GM21390 (cell line): ENCODE results near the gene TAC3.
"Not testable (repeated sequence)": the region's sequence is repeated elsewhere in the genome, so short reads cannot be mapped to it uniquely, and the experiment has no call there.

Source experiments
- ATAC-seq: cut with Tn5 transposase; IDR thresholded peaks from one replicate; pipeline ENCODE4 v1.9.1; 2021; ENCODE audit not compliant: unreplicated experiment

TAC3 gene

DNA sequence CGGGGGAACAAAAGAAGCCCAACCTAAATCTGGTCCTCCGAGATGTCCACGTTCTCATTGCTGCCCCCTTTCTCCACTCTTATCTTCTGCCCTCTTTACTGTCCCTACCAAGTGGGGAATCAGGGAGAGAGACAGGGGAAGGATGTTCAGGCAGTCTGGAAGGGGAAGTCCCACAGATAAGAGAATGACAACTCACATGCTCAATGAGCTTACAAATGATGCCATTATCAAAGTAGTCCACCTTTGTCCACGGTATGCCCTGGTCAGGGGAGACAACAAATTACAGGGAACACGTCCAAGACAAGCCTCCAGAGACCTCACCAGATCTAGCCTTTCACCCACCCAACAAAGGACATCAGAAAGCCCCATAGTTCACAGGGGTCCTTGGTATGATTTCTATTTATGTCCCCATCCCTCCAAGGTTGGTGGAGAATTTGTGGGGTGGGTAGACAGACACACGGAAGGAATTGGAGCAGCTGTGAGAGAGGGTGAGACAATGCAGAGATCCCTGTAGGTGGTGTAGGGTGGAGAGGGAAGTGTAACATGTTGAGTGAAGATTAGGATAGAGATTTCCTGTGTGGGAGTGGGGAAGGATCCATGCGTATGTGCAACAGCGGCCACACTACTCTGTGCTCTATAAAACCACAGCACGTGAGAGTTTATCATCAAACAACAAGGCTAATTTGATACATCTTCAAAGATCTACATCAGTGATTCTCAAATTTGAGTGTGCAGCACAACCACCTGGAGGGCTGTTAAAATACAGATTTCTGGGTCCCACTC lies 22.9 kb upstream of the TAC3 start:
- no peak for ATAC-seq

DNA sequence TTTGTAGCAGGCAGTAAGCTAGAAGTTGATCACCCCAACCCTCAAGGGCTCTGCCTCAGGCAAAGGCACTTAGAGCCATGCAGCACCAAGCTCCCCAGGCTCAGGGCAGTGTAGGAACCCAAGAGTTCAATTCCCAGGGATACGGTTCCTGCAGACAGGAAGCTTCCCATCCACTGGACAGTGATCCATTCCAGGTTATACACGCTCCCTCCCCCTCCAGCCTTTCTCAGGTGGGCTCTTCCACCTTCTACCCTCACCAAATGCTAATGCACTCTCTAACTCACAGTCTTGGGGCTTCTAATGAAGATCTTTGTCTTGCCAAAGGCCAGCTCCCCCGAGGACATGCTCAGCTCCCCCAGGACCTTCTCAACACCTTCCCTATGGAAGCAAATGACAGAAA lies 20.9 kb upstream of the TAC3 start:
- ATAC-seq: no peak

DNA sequence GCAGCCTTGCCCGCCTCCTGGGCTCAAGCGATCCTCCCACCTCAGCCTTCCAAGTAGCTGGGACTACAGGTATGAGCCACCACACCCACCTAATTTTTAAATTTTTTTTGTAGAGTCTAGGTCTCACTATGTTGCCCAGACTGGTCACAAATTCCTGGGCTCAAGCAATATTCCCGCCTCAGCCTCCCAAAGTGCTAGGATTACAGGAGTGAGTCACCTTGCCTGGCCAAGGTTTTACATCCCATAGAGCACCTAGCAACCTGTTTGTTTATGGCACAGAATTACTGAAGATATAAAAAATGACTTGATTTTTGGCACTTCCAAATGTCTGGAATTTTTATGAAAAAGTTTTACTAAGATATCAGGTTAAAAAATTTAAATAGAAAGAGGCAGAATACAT lies 17.1 kb upstream of the TAC3 start:
- no peak for ATAC-seq

DNA sequence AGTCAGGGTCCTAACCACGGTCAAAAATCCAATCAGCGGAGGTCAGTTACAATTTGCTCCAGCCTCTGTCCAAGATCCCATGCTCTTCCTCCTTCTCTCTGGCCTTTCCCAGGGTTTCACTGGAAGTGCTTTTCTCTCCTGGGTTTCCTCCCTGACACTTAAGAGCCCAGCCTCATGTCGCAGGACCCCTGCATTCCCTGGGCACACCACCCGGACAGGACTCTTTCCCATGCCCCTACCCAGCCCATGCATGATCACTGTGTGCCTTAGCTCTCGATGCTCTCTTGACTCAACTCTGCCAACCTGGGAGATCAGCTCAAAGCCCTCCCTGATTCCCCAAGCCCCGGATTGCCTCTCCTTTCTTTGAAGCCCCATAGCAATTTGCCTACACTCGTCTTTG lies 15.5 kb upstream of the TAC3 start:
- no peak for ATAC-seq

DNA sequence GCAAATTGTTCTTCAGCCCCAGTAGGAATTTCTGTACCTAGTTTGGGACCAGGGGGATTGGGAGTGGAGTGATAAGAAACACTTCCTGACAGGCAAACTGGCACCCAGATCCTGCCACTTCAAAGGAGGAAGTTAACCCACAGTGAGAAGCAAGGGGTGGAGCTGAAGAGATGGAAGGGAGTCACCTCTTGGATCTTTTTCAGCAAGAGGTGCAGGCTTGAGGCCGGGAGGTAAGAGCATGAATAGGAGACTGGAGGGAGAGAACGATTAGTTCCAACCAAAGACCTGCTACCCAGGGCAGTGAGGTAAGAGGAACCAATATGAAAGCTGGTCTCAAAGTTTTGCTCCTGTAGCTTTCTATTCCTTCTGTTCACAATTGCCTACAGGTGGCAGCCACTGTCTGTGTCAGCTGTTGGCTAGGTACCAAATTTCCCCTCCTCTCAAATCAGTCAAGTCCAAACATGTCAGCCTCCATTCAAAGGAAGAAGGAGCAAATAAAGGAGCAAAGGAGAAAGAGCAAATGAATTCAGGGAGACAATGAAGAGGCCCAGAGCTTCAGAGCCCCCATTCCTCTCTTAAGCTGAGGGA lies 14.9 kb upstream of the TAC3 start:
- no peak for ATAC-seq

DNA sequence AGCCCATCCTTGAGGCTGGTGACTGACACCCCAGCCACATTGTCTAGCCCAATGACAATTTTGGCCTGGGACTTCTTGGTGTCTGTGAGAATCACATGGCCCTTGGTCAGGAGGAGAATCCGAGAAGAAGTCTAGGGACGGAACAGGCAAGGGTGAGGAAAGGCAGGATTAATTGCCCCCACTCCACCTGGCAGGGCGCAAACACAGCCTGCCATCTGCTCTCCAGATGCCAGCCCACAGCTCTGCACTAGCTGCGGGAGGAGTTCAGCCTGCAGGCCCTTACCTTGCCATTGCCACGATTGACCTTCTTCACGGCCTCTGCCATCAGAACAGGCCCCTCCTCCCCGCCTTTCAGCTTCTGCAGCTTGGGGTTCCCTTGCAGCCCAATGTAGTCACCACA lies 13.1 kb upstream of the TAC3 start:
- no peak for ATAC-seq

DNA sequence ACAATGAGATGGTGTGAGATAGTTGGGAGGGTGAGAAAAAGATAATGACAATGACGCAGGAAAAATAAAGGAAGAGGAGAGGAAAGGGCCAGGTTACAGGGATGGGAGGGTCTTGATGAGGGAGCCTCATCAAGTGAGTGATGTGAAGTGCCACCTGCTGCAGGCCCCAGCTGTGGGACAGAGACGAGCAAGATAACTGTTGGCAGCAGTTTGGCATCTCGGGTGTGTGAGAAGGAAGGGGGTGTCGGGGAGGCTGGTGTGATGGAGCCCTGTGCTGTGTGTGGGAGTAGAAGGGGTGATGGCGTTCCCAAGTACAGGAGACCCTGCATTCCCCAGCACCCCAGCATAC lies 11.4 kb upstream of the TAC3 start:
- no peak for ATAC-seq

DNA sequence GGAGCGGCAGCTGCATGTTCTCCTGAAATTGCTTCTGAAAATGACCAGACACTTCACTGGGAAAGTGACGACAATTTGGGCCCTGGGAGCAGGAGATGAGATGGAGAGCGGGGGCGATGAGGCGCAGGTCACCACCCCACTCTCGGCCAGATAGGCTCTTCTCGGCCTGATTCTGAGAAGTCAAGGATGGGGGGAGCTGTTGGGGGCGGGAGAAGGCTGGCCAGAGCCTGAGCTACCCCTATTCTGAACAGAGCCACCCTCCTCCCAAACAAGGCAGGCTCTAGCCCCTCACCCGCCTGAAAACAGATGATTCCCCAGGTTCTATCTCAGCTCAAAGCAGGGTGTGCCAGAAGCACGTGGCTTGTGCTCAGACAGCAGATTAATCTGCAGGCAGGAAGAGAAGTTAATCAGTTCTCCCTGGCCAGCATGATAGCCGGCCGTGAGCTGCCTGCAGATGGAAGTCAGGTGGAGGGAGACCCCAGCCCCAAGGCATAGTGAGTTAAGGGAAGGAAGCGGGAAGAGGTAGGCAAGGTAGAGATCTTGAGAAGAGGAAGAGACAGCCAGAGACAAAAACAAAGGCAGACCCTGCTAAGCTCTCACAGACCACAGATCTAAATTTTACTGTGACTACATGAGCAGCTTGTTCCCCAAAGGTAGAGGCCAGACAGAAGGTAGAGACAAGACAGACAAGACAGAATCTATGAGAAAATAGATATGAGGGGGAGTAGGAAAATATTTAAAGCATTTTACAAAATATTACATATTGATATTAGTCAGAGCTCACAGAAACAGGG lies 10.9 kb upstream of the TAC3 start:
- ATAC-seq: no peak

DNA sequence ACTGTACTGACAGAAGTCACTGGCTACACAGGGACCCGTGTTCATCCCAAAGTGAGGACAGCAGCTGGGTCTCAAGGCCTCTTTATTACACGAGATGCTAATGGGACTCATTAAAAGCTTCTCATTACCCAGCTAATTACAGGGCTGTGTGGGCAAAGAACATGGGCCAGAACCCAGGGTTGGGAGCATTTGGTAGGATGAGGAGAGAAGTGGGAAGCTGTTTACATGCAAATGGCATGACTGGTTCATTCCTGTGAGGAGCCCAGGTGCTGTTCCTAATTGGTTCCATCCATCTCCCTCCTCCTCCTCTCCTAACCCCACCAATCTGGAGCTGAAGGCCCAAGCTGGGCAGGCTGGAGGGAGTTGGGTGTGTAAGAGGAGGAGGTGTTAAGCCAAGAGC lies 8.9 kb upstream of the TAC3 start:
- ATAC-seq: no peak

DNA sequence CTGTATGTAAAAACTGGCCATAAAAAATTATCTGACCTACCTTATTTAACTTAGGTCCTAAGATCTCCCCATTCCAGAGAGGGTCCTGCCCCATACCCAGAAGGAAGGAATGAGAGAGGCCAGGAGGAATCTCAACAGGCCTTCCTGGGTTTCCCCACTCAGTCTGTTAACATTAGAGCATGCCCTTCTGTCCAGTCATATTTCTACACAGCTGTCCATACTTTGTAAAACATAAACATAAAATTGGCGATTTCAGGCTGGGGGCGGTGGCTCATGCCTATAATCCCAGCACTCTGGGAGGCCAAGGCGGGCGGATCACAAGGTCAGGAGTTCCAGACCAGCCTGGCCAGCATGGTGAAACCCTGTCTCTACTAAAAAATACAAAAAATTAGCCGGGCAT lies 6.0 kb upstream of the TAC3 start:
- ATAC-seq: not testable (repeated sequence)

DNA sequence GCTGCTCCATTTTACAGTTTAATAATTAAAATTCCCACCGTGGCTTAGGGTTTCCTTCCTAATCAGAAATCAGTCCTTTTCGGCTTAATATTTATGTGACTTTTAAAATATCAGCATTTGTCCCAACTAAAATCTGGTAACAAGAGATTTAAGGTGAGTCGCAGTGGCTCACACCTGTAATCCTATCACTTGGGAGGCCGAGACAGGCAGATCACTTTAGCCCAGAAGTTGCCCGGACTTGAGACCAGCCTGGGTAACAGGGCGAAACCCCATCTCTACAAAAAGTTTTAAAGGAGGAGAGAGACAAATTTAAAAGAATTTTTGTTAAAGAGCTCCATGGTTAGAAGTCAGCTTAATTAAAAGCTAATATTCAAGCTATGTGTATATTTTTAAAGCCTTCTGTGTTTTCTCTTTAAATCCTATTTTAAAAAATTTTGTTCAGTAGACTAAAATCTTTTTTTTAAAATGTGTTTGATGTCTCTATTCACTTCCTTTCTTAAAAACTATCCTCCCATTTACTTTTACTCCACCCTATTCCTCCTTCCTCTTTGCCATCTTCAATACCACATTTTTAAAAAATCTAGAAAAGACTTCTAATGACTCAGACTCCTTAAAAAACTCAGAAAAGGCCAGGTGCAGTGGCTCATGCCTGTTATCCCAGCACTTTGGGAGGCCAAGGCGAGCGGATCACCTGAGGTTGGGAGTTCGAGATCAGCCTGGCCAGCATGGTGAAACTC lies 3.8 kb upstream of the TAC3 start:
- no peak for ATAC-seq

DNA sequence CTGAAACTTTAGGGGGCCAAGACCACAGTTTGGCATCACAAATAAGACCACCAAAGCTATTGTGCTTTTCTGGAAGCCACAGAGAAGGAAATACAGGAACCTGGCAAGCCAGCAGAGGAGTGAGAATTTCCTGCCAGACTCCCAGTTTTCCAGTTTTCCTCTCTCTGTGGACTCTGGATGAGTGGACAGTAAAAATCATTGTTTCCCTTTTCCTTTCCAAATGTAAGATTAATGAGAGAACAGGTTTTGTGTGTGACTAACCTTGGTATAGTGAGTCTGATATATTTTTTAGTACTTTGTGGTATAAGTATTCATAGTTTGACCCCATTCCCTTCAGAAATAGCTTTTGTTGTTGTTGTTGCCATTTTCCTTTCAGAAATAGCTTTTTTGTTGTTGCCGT lies 2.6 kb upstream of the TAC3 start:
- no peak for ATAC-seq

DNA sequence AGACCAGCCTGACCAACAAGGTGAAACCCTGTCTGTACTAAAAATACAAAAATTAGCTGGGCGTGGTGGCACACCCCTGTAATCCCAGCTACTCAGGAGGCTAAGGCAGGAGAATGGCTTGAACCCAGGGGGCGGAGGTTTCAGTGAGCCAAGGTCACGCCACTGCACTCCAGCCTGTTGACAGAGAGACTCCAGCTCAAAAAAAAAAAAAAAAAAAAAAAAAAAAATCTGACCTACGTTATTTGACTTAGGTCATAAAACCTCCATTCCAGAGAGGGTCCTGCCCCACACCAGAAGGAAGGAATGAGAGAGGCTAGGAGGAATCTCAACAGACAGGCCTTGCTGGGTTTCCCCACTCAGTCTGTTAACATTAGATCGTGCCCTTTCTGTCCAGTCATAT lies 2.0 kb upstream of the TAC3 start:
- not testable (repeated sequence) for ATAC-seq

DNA sequence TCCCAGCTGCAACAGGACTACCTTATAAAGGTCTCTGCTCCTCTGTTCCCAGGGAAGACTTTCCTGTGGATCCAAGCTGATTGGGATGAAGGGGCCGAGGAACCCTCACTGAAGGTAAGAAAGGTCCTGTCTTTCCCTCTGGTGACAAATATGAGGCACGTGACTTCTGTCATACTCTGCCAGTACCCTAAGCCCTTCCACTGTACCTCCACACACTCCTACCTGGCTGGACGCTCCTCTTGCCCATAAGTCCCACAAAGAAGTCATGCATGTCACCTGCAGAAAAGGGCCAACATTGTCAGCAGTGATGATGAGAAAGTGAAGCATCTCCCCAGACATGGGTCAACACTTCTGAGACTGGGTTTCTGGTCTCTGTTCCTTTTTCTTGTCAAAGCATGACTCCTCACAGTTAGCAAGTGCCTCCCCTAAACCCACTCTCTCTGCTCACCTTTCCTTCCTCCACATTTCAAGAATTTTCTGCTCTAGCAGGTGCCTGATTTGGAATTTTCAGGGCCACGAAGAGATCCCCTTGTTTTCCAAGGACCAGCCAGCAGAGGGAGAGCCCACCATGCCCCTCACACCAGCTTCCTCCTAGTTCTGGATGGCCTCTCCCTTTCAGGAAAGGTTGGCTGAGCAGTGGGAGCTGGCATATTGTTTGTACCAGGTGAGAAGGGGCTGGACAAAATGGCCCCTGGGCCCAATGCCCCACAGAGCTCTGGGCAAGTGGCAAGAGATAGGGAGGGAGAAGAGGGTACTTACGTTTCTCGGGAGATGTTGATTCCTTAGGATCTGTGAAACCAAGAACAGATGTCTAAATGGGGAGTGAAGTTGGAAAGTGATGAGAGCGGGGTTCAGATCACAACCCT lies 3.5 kb downstream of the TAC3 start:
- peak; percentile 91 for ATAC-seq

DNA sequence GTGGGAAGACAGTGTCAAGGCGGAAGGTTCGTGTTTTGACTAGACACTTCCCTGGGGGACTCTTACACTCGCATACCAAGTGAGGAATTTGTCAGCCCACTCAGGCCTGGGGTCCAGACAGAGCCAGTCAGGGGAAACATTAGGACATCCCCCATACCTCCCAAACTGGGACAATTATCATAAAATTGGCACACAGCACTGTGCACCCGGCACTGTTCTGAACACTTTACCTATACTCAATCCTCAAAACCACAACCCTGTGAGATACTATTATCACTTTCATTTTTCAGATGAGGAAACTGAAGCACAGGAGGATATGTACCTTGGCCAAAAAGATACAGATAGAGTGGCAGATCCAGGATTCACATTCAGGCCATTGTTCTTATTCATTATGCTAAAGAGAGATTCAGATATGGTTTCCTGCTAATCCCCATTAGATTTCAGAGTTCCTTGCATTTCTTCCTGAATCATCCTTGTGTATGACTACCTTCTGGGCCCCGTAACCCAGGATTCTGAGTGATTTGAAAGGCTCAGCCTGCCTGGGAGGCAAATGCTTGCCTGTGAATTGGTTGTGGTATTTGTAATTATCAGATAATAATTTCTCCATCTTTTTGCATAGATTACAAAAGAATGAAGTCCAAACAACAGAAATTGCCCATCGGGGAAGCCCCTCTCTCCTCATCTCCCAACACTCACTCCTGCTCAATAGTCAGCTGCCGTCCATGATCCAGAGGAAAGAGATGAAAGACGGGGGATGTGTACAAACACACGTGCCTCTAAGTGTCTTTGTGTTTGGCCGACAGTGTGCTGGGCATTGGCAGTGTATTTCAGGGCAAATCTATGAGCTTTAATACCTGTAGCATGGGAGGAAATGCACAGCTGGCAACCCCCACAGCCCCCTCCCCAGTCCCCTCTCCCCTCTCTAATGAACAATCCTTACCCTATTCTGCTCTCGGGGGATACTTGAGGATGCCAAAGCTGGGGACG lies 4.6 kb downstream of the TAC3 start:
- ATAC-seq: no peak

DNA sequence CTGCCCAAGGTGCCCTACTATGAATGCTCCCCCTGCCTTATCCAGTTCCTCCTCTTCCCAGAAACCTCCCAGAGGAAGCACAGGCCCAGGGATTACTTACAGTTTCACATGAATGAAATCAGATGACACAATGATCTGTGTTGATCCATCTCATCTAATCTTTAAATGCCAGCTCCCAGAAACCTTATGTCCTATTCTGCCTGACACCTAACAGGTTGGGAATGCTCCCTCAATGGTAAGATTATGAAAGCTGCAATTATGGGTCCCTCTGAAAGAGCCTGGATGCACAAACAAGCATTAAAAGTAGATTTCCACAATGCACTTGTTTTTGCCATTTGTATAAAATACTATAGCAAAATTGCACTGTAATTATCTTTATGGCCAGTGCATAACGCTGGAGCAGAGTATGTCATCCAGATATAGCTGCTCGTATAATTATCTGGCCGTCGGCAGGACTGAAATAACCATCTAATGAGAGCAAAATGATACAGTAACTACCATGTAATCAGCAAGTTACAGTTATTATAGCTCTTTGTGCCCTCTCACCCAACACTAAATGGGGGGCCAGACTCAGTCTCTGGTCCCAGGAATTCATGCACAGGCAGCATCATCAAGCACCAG lies 5.6 kb downstream of the TAC3 start:
- no peak for ATAC-seq

DNA sequence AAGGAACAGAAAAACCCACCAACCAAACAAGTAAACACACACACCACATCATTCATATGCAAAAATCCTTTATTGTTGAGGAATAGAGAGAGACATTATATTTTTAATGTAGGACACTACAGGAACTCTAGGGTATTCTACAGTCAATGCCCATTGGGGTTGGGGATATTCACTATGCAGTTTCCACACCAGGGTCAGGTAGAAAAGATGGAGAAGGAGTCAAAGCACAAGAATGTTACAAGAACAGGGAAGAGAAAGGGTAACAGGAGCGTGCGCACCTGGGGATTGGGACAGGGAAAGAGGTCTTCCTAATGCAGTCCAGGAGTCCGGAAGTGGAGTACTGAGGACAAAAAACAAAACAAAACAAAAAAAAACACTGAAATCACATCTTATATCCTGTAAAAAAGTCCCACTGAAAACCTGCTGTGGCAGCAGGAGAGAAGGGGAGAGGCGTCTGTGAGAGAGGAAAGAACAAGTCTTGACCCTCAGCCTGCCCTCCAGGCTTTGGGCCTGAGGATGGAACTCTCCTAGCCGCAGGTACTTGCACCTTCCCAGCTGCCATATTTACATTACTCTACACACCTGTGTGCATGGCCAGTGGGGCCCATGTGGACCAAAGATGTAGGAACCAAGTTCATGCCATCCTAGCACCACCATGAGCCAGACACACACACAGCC lies 6.2 kb downstream of the TAC3 start:
- no peak for ATAC-seq

DNA sequence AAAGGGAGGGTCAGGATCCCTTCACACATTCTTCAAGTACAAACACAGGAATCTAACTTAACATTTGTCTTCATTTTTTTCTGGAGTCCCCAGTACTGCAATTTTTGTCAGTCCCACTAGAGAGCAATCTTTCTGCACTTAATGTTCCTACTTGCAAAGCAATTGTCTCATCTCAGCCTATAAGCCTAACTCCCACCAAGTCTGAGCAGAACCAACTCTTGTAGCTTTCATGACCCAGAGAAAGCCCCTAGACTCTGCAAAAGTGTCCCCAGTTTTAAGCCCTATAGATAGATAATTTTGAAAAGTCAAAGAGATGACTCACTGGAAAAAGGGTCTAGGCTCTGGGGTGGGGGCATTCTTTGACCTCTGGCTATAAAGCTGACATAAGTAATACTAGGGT lies 8.2 kb downstream of the TAC3 start:
- no peak for ATAC-seq
